GM23338 (cell line): ENCODE results near the gene ATP6V0C. TPM values are rescaled to one million over a fixed set of nuclear protein-coding genes. Genes with fewer than 3 reads are reported as not detected.
A peak's percentile ranks its signal among the peaks of the same experiment; 100 is the strongest.

Experiments used
- ATAC-seq: fragments of 200-7000 bp; cut with Tn5 transposase; 3 replicates; pipeline ENCODE4 v1.9.1; 2020
- DNase-seq: peaks from one replicate; pipeline ENCODE4 v3.0.0-alpha.2; 2015; ENCODE audit warnings: low spot score
- H2AFZ ChIP-seq: fragments of 200-600 bp; sonication (generic); 2 replicates; pipeline ENCODE4 v1.8.0; 2016; ENCODE audit warnings: antibody characterized with exemption, mild to moderate bottlenecking, moderate library complexity
- H3F3A ChIP-seq: fragments of 200-600 bp; sonication (generic); replicated peaks from 2 replicates; pipeline ENCODE4 v1.8.0; 2017; ENCODE audit warnings: antibody characterized with exemption, mixed run types, low read depth
- H3K27ac ChIP-seq: fragments of 200-600 bp; sonication (generic); 2 replicates; pipeline ENCODE4 v1.6.1; 2016; ENCODE audit warnings: low read depth
- H3K27me3 ChIP-seq: fragments of 200-600 bp; sonication (generic); 2 replicates; pipeline ENCODE4 v1.8.0; 2016; ENCODE audit warnings: mild to moderate bottlenecking, mixed run types, moderate library complexity; ENCODE audit not compliant: insufficient read depth
- H3K36me3 ChIP-seq: fragments of 200-600 bp; sonication (generic); 2 replicates; pipeline ENCODE4 v1.8.0; 2016; ENCODE audit warnings: mild to moderate bottlenecking; ENCODE audit not compliant: insufficient read depth
- H3K4me1 ChIP-seq: fragments of 200-600 bp; sonication (generic); 2 replicates; pipeline ENCODE4 v1.8.0; 2016; ENCODE audit warnings: mild to moderate bottlenecking, moderate library complexity; ENCODE audit not compliant: insufficient read depth
- H3K4me2 ChIP-seq: fragments of 200-600 bp; sonication (generic); 2 replicates; pipeline ENCODE4 v1.7.1; 2017; ENCODE audit warnings: mixed run types
- H3K4me3 ChIP-seq: fragments of 200-600 bp; sonication (generic); 2 replicates; pipeline ENCODE4 v1.6.1; 2016; ENCODE audit warnings: mixed run types
- H3K79me2 ChIP-seq: fragments of 200-600 bp; sonication (generic); replicated peaks from 2 replicates; pipeline ENCODE4 v1.8.0; 2017; ENCODE audit warnings: mild to moderate bottlenecking; ENCODE audit not compliant: insufficient read depth
- H3K9me2 ChIP-seq: fragments of 200-600 bp; sonication (generic); 2 replicates; pipeline ENCODE4 v1.8.0; 2017; ENCODE audit not compliant: insufficient read depth
- H4K20me1 ChIP-seq: fragments of 200-600 bp; sonication (generic); replicated peaks from 2 replicates; pipeline ENCODE4 v1.8.0; 2017; ENCODE audit warnings: mild to moderate bottlenecking; ENCODE audit not compliant: insufficient read depth
- H3K27ac Mint-ChIP-seq: 2 replicates; pipeline ENCODE4 v1.8.0; 2020; ENCODE audit warnings: inconsistent platforms, mild to moderate bottlenecking, moderate library complexity, mixed read lengths
- H3K27me3 Mint-ChIP-seq: 3 replicates; pipeline ENCODE4 v1.8.0; 2022; ENCODE audit warnings: low read depth, mild to moderate bottlenecking, moderate library complexity, mixed read lengths, inconsistent platforms; ENCODE audit not compliant: insufficient read depth, poor library complexity
- H3K36me3 Mint-ChIP-seq: 3 replicates; pipeline ENCODE4 v1.8.0; 2021; ENCODE audit warnings: low read depth, mild to moderate bottlenecking, inconsistent platforms, moderate library complexity, mixed read lengths
- H3K4me1 Mint-ChIP-seq: 3 replicates; pipeline ENCODE4 v1.8.0; 2020; ENCODE audit warnings: mild to moderate bottlenecking, inconsistent platforms, mixed read lengths
- H3K4me3 Mint-ChIP-seq: 3 replicates; pipeline ENCODE4 v1.8.0; 2021; ENCODE audit warnings: moderate library complexity, mild to moderate bottlenecking, inconsistent platforms, mixed read lengths
- H3K9me3 Mint-ChIP-seq: 3 replicates; pipeline ENCODE4 v1.8.0; 2020; ENCODE audit warnings: moderate library complexity, mild to moderate bottlenecking, inconsistent platforms, mixed read lengths
- CREB1 ChIP-seq: fragments of 250-450 bp; sonication (Bioruptor Pico); IDR thresholded peaks from 2 replicates; pipeline ENCODE4 v1.5.0; 2020; ENCODE audit warnings: low read depth, mild to moderate bottlenecking, moderate library complexity
- CTCF ChIP-seq, 2 experiments: fragments of 200-600 bp in 1 of 2; sonication (generic) in 1 of 2; conservative IDR thresholded peaks; 2 replicates each; pipeline versions ENCODE4 v1.5.1 to v1.6.1; 2016 to 2017; ENCODE audit warnings: antibody characterized with exemption in 2 of 2, low read depth in 2 of 2, mild to moderate bottlenecking in 2 of 2, moderate library complexity in 1 of 2
- EZH2 ChIP-seq: fragments of 200-600 bp; sonication (generic); IDR thresholded peaks from one replicate; pipeline ENCODE4 v1.8.0; 2017; ENCODE audit warnings: antibody characterized with exemption, mild to moderate bottlenecking, low read depth; ENCODE audit not compliant: unreplicated experiment
- EZH2phosphoT487 ChIP-seq: fragments of 200-600 bp; sonication (generic); IDR thresholded peaks from one replicate; pipeline ENCODE4 v1.8.1; 2018; ENCODE audit warnings: antibody characterized with exemption; ENCODE audit not compliant: unreplicated experiment
- JUNB ChIP-seq: IDR thresholded peaks from one replicate; pipeline ENCODE4 v1.6.1; 2016; ENCODE audit warnings: antibody characterized with exemption; ENCODE audit not compliant: unreplicated experiment
- NANOG ChIP-seq: IDR thresholded peaks from 2 replicates; pipeline ENCODE4 v1.6.1; 2016; ENCODE audit warnings: antibody characterized with exemption, borderline replicate concordance
- POLR2AphosphoS5 ChIP-seq: IDR thresholded peaks from 2 replicates; pipeline ENCODE4 v1.6.1; 2016; ENCODE audit warnings: antibody characterized with exemption, low read depth
- REST ChIP-seq: IDR thresholded peaks from one replicate; pipeline ENCODE4 v1.6.1; 2018; ENCODE audit warnings: antibody characterized with exemption; ENCODE audit not compliant: unreplicated experiment
- STAT1 ChIP-seq: IDR thresholded peaks from one replicate; pipeline ENCODE4 v1.6.1; 2016; ENCODE audit warnings: antibody characterized with exemption; ENCODE audit not compliant: unreplicated experiment
- ZNF114 ChIP-seq: fragments of 250-450 bp; sonication (Bioruptor Pico); IDR thresholded peaks from 2 replicates; pipeline ENCODE4 v1.5.0; 2020; ENCODE audit warnings: mild to moderate bottlenecking, moderate library complexity
- ZNF331 ChIP-seq: fragments of 250-450 bp; sonication (Bioruptor Pico); IDR thresholded peaks from 2 replicates; pipeline ENCODE4 v1.5.0; 2020; ENCODE audit warnings: low read depth, mild to moderate bottlenecking, moderate library complexity
- ZNF462 ChIP-seq: fragments of 250-450 bp; sonication (Bioruptor Pico); IDR thresholded peaks from 2 replicates; pipeline ENCODE4 v1.5.0; 2020; ENCODE audit warnings: mild to moderate bottlenecking, moderate library complexity
- polyA plus RNA-seq: library from polyadenylated mRNA; unstranded; fragments of >200 nt; fragmentation: Nextera tagmentation; extraction: Ambion mirVana; gene quantifications from 2 replicates; pipeline ENCODE4 v1.2.1, GENCODE V29; 2016
- total RNA-seq: library from RNA; depleted of rRNA; stranded (reverse); fragments of >200 nt; shearing (Covaris generic); gene quantifications from 2 replicates; pipeline ENCODE4 v1.2.3, GENCODE V29; 2014
- TF ChIP-seq, protein P1 (sequence below): IDR thresholded peaks from 2 replicates; pipeline ENCODE4 v1.6.1; 2016; ENCODE audit warnings: antibody characterized with exemption

Gene ATP6V0C
- total and polyA plus RNA-seq, 2 experiments from 2014 or later: 98.2 to 162 TPM

DNA sequence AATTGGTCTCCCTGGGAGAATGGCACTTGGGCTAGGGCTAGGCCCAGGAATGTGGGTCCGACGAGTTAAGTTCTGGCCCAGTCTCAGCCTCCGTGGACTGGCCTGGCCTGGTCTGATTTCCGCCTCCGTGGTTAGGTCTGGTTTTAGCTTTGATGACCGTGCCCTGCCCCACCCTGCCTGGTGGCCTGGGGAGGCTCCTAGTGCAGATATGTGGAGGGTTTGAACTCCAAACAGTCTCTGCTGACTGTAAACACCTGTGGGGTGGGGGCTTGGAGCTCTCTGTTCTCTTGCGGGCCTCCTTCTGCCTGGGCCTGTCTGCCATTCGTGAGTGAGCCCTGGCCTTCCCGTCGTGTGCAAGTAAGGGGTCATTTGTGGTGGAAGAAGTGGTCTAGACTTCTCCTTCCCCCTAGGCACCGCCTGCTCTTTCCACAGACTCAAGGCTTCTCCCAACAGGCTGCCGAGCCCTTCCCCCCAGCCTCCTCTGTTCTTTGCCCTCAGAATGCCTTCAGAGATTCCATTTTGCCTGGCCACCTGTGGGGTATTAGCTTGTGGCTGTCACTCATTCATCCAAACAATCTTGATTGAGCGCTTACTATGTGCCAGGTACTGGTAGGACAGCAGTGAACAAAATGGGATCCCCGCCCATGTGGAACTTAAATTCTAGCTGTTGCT is 1.6 kb downstream of the ATP6V0C start:
- Histone ChIP-seq H3K9me2 (no peaks in the 10 kb centered on the region), H2AFZ (no peak overlapping the region), H3K79me2 (peaks cover 50% of the 10 kb centered on the region), H3K4me2 (peak overlapping the region; percentile 92), H3K27me3 (no peaks in the 10 kb centered on the region), H3K4me3 (peak overlapping the region; percentile 91), H3F3A (0 out of 2 replicates have a peak, but pooled peaks cover 24% of the 10 kb centered on the region), H3K4me1 (peaks cover 22% of the 10 kb centered on the region; the same call in 1 of the 2 replicates), H3K27ac (peak overlapping the region; percentile 32; the same call in 1 of the 2 replicates), H4K20me1 (peaks cover 29% of the 10 kb centered on the region), H3K36me3 (no peaks in the 10 kb centered on the region)
- H3K9me3 Mint-ChIP-seq: no peaks in the 10 kb centered on the region; the same call in 1 of the 3 replicates
- TF ChIP-seq CREB1 (no peak), ZNF462 (CRISPR knock-in tag) (no peak), EZH2phosphoT487 (no peak), NANOG (no peak), ZNF331 (CRISPR knock-in tag) (no peak), REST (no peak), ZNF114 (CRISPR knock-in tag) (no peak), JUNB (no peak), POLR2AphosphoS5 (no peak), EZH2 (no peak), STAT1 (no peak), CTCF (conservative IDR thresholded peaks at IDR 0.05; ENCODE audit: low read depth in 2 of 2) (no peak)
- TF ChIP-seq, protein P1, sequence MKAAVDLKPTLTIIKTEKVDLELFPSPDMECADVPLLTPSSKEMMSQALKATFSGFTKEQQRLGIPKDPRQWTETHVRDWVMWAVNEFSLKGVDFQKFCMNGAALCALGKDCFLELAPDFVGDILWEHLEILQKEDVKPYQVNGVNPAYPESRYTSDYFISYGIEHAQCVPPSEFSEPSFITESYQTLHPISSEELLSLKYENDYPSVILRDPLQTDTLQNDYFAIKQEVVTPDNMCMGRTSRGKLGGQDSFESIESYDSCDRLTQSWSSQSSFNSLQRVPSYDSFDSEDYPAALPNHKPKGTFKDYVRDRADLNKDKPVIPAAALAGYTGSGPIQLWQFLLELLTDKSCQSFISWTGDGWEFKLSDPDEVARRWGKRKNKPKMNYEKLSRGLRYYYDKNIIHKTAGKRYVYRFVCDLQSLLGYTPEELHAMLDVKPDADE: no peak
- ATAC-seq: no peak
- H3K27me3 Mint-ChIP-seq: peaks cover 43% of the 10 kb centered on the region
- peaks cover 54% of the 10 kb centered on the region for H3K4me1 Mint-ChIP-seq
- H3K36me3 Mint-ChIP-seq: peaks cover 12% of the 10 kb centered on the region
- DNase-seq: no peak
- peak overlapping the region; percentile 89 for H3K4me3 Mint-ChIP-seq
- peak overlapping the region; percentile 89 for H3K27ac Mint-ChIP-seq
